ENCODE data around the gene KRTAP20-3.

The KRTAP20-3 gene

DNA sequence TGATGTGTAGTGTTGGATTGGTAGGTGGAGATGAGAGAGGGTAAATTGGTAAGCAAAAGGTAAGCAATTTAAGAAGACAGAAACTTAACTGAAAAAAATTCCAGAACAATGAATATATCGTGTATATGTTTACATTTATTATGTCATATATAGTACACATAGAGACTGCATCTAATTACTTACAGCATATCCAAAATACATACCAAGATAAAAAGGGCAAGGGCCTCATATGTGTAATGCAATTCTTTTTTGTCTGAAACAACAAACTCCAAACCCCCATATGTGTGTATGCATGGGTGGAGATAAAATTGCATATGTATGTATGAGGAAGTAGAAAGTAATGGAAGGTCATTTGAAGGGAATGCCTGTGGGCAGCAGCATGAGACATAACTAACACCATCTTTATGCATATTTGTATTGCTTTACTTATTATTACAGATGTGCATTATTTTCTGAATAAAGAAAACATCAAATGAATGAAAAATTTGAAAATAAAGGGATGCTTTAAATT lies 4.3 kb downstream of the KRTAP20-3 start:
- Histone ChIP-seq H3K4me1 (ENCODE audit: control insufficient read depth, insufficient read depth, low read depth, low read length) (no peaks in the 10 kb centered on the region), H4K8ac (ENCODE audit: low read length) (no peak overlapping the region), H3K4ac (ENCODE audit: low read depth in 1 of 2, low read length in 2 of 2) (no peak overlapping the region), H2BK12ac (ENCODE audit: low read length in 2 of 2) (no peak overlapping the region), H4K91ac (ENCODE audit: low read length) (no peak overlapping the region), H3K27me3 (ENCODE audit: control insufficient read depth in 1 of 2, insufficient read depth in 1 of 2, low read length in 2 of 2) (no peaks in the 10 kb centered on the region), H2BK15ac (ENCODE audit: low read depth, poor library complexity, severe bottlenecking) (no peak overlapping the region), H2AFZ (ENCODE audit: low read depth, low read length) (no peak overlapping the region), H3K36me3 (ENCODE audit: control insufficient read depth in 1 of 2, insufficient read depth in 2 of 2, low read depth in 1 of 2, low read length in 2 of 2) (no peaks in the 10 kb centered on the region), H2AK5ac (ENCODE audit: low read length, severe bottlenecking) (no peak overlapping the region), H3K4me3 (ENCODE audit: insufficient read depth in 1 of 2, low read depth in 1 of 2, low read length in 2 of 2) (no peak overlapping the region), H3K14ac (ENCODE audit: low read length in 2 of 2) (no peak overlapping the region), H3K9me3 (ENCODE audit: control insufficient read depth, low read length) (peaks cover 13% of the 10 kb centered on the region), H3K23ac (ENCODE audit: low read length in 2 of 2) (no peak overlapping the region), H2BK120ac (ENCODE audit: low read depth, low read length) (no peak overlapping the region), H3K79me1 (replicated peaks; ENCODE audit: low read length, poor library complexity, severe bottlenecking) (no peaks in the 10 kb centered on the region), H2BK5ac (ENCODE audit: low read depth, low read length, poor library complexity, severe bottlenecking) (no peak overlapping the region), H3K18ac (ENCODE audit: low read depth in 1 of 2, low read length in 2 of 2) (no peak overlapping the region), H3K9ac (ENCODE audit: low read length) (no peak overlapping the region), H3K4me2 (ENCODE audit: low read length, poor library complexity, severe bottlenecking) (no peak overlapping the region), H3K27ac (ENCODE audit: low read length, poor library complexity, severe bottlenecking) (no peak overlapping the region)
- no peak for DNase-seq
- no CpG with 5 or more reads among the region's 1 CpG for WGBS

DNA sequence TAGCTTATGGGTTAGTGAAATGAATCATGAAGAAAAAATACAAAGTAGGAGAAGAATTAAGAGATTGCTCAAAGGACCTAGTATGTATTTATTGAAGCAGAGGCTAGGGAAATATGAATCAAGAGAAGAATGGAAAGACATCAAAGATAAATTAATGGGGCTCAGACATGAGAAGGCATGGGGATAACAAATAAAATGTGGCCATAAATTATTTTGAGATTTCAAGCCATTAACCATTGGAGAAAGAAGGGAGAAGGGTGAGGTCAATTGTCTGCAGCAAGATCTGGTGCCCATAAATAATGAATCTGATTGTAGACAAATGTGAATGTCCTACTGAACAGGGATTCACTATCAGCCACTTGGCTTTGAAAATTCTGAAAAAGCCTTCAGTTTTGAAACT lies 10.2 kb downstream of the KRTAP20-3 start:
- no peak overlapping the region for H3K14ac ChIP-seq (ENCODE audit: low read length in 2 of 2)
- no peaks in the 10 kb centered on the region for H3K27me3 ChIP-seq (ENCODE audit: control insufficient read depth in 1 of 2, insufficient read depth in 1 of 2, low read length in 2 of 2)
- H3K79me1 ChIP-seq (replicated peaks; ENCODE audit: low read length, poor library complexity, severe bottlenecking) = no peaks in the 10 kb centered on the region

DNA sequence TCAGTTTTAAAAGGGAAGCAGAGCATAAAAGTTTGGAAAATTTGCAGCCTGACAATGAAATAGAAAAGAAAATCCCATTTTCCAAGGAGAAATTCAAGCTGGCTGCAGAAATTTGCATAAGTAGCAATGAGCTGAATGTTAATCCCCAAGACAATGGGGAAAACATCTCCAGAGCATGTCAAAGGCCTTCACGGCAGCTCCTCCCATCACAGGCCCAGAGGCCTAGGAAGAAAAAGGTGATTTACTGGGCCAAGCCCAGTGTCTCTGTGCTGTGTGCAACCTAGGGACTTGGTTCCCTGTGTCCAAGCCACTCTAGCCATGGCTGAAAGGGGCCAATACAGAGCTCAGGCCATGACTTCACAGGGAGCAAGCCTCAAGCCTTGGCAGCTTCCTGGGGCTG lies 26.1 kb downstream of the KRTAP20-3 start:
- Histone ChIP-seq H3K14ac (ENCODE audit: low read length in 2 of 2) (no peak overlapping the region), H3K4me1 (ENCODE audit: control insufficient read depth, insufficient read depth, low read depth, low read length) (no peaks in the 10 kb centered on the region), H2AK5ac (ENCODE audit: low read length, severe bottlenecking) (no peak overlapping the region), H3K4ac (ENCODE audit: low read depth in 1 of 2, low read length in 2 of 2) (no peak overlapping the region), H3K27me3 (ENCODE audit: control insufficient read depth in 1 of 2, insufficient read depth in 1 of 2, low read length in 2 of 2) (no peaks in the 10 kb centered on the region), H3K4me3 (ENCODE audit: insufficient read depth in 1 of 2, low read depth in 1 of 2, low read length in 2 of 2) (no peak overlapping the region), H3K27ac (ENCODE audit: low read length, poor library complexity, severe bottlenecking) (no peak overlapping the region), H2BK5ac (ENCODE audit: low read depth, low read length, poor library complexity, severe bottlenecking) (no peak overlapping the region), H3K9me3 (ENCODE audit: control insufficient read depth, low read length) (no peaks in the 10 kb centered on the region), H3K23ac (ENCODE audit: low read length in 2 of 2) (no peak overlapping the region), H3K36me3 (ENCODE audit: control insufficient read depth in 1 of 2, insufficient read depth in 2 of 2, low read depth in 1 of 2, low read length in 2 of 2) (no peaks in the 10 kb centered on the region), H2BK15ac (ENCODE audit: low read depth, poor library complexity, severe bottlenecking) (no peak overlapping the region), H4K8ac (ENCODE audit: low read length) (no peak overlapping the region), H3K18ac (ENCODE audit: low read depth in 1 of 2, low read length in 2 of 2) (no peak overlapping the region), H2BK120ac (ENCODE audit: low read depth, low read length) (no peak overlapping the region), H3K4me2 (ENCODE audit: low read length, poor library complexity, severe bottlenecking) (no peak overlapping the region), H3K9ac (ENCODE audit: low read length) (no peak overlapping the region), H4K91ac (ENCODE audit: low read length) (no peak overlapping the region), H2BK12ac (ENCODE audit: low read length in 2 of 2) (no peak overlapping the region), H2AFZ (ENCODE audit: low read depth, low read length) (no peak overlapping the region), H3K79me1 (replicated peaks; ENCODE audit: low read length, poor library complexity, severe bottlenecking) (no peaks in the 10 kb centered on the region)
- WGBS = 80% methylated on average over 1 of the region's 1 CpG
- no peak for DNase-seq

More for the DNA sequence above, 10.2 kb downstream of the KRTAP20-3 start:
- no peak overlapping the region for H2BK120ac ChIP-seq (ENCODE audit: low read depth, low read length)
- no peaks in the 10 kb centered on the region for H3K36me3 ChIP-seq (ENCODE audit: control insufficient read depth in 1 of 2, insufficient read depth in 2 of 2, low read depth in 1 of 2, low read length in 2 of 2)
- H3K27ac ChIP-seq (ENCODE audit: low read length, poor library complexity, severe bottlenecking) = no peak overlapping the region
- no peak for DNase-seq
- H3K9me3 ChIP-seq (ENCODE audit: control insufficient read depth, low read length) = peaks cover 4% of the 10 kb centered on the region
- H3K4me3 ChIP-seq (ENCODE audit: insufficient read depth in 1 of 2, low read depth in 1 of 2, low read length in 2 of 2) = no peak overlapping the region
- H2AK5ac ChIP-seq (ENCODE audit: low read length, severe bottlenecking) = no peak overlapping the region
- H3K4me2 ChIP-seq (ENCODE audit: low read length, poor library complexity, severe bottlenecking) = no peak overlapping the region
- no peak overlapping the region for H2BK15ac ChIP-seq (ENCODE audit: low read depth, poor library complexity, severe bottlenecking)
- no peak overlapping the region for H4K8ac ChIP-seq (ENCODE audit: low read length)
- no peak overlapping the region for H2AFZ ChIP-seq (ENCODE audit: low read depth, low read length)
- no peaks in the 10 kb centered on the region for H3K4me1 ChIP-seq (ENCODE audit: control insufficient read depth, insufficient read depth, low read depth, low read length)
- H3K23ac ChIP-seq (ENCODE audit: low read length in 2 of 2) = no peak overlapping the region
- H2BK12ac ChIP-seq (ENCODE audit: low read length in 2 of 2) = no peak overlapping the region
- no peak overlapping the region for H4K91ac ChIP-seq (ENCODE audit: low read length)
- no peak overlapping the region for H3K9ac ChIP-seq (ENCODE audit: low read length)
- no peak overlapping the region for H3K4ac ChIP-seq (ENCODE audit: low read depth in 1 of 2, low read length in 2 of 2)
- H2BK5ac ChIP-seq (ENCODE audit: low read depth, low read length, poor library complexity, severe bottlenecking) = no peak overlapping the region
- no peak overlapping the region for H3K18ac ChIP-seq (ENCODE audit: low read depth in 1 of 2, low read length in 2 of 2)

DNA sequence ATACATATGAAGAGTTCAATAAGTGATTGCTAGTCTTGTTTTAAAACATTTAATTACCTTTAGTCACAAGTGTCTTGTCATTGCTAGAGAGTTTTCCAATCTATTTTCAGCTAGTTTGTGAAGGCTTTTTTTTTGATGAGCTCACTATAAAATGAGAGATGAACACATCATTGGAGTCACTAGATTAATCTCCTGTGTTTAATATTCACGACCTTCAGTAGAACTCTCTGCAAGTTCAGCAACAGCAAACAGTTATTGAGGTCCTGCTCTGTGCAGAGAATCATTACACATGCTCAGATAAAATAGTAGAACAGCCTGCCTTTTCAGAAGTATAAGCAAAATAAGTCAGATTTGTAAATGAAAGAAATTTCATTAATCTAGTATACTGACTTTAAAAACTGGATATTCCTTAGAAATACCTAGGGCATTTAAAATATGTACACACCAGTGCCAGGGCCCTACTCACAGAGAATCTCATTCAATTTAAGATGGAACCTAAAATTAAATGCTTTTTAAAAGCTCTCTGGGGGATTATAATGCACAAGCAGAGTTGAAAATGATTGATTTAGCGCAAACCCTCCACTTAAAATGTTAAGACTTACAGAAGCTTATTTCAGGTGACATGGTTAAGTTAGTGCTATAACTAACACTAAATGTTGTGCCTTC lies 30.5 kb downstream of the KRTAP20-3 start:
- H3K9ac ChIP-seq (ENCODE audit: low read length) = no peak overlapping the region
- H3K4ac ChIP-seq (ENCODE audit: low read depth in 1 of 2, low read length in 2 of 2) = no peak overlapping the region
- no peak for DNase-seq
- no peak overlapping the region for H4K91ac ChIP-seq (ENCODE audit: low read length)
- no peaks in the 10 kb centered on the region for H3K4me1 ChIP-seq (ENCODE audit: control insufficient read depth, insufficient read depth, low read depth, low read length)
- no peak overlapping the region for H3K4me2 ChIP-seq (ENCODE audit: low read length, poor library complexity, severe bottlenecking)
- no peak overlapping the region for H3K27ac ChIP-seq (ENCODE audit: low read length, poor library complexity, severe bottlenecking)
- WGBS = 0% methylated on average over 1 of the region's 2 CpGs
- H2AK5ac ChIP-seq (ENCODE audit: low read length, severe bottlenecking) = no peak overlapping the region
- no peaks in the 10 kb centered on the region for H3K79me1 ChIP-seq (replicated peaks; ENCODE audit: low read length, poor library complexity, severe bottlenecking)
- no peak overlapping the region for H3K14ac ChIP-seq (ENCODE audit: low read length in 2 of 2)
- no peak overlapping the region for H2BK120ac ChIP-seq (ENCODE audit: low read depth, low read length)
- no peak overlapping the region for H3K18ac ChIP-seq (ENCODE audit: low read depth in 1 of 2, low read length in 2 of 2)
- no peaks in the 10 kb centered on the region for H3K27me3 ChIP-seq (ENCODE audit: control insufficient read depth in 1 of 2, insufficient read depth in 1 of 2, low read length in 2 of 2)
- H2BK15ac ChIP-seq (ENCODE audit: low read depth, poor library complexity, severe bottlenecking) = no peak overlapping the region
- H4K8ac ChIP-seq (ENCODE audit: low read length) = no peak overlapping the region
- no peak overlapping the region for H2BK5ac ChIP-seq (ENCODE audit: low read depth, low read length, poor library complexity, severe bottlenecking)
- H3K4me3 ChIP-seq (ENCODE audit: insufficient read depth in 1 of 2, low read depth in 1 of 2, low read length in 2 of 2) = no peak overlapping the region
- H2AFZ ChIP-seq (ENCODE audit: low read depth, low read length) = no peak overlapping the region
- no peaks in the 10 kb centered on the region for H3K36me3 ChIP-seq (ENCODE audit: control insufficient read depth in 1 of 2, insufficient read depth in 2 of 2, low read depth in 1 of 2, low read length in 2 of 2)
- H3K9me3 ChIP-seq (ENCODE audit: control insufficient read depth, low read length) = peaks cover 7% of the 10 kb centered on the region
- no peak overlapping the region for H3K23ac ChIP-seq (ENCODE audit: low read length in 2 of 2)
- no peak overlapping the region for H2BK12ac ChIP-seq (ENCODE audit: low read length in 2 of 2)
